IgD-negative memory B cell (primary cell): ENCODE data around the gene FXYD6. TPM values are rescaled to one million over a fixed set of nuclear protein-coding genes. Genes with fewer than 3 reads are reported as not detected.

Source experiments
- H3K27ac Mint-ChIP-seq, 3 donors: one replicate each; pipeline ENCODE4 v1.8.0; 2020 to 2022; ENCODE audit warnings: mild to moderate bottlenecking in 3 of 3, mixed read lengths in 3 of 3, moderate library complexity in 1 of 3
- H3K27me3 Mint-ChIP-seq: one replicate; pipeline ENCODE4 v1.8.0; 2021; ENCODE audit warnings: mixed read lengths
- H3K36me3 Mint-ChIP-seq: one replicate; pipeline ENCODE4 v1.8.0; 2020; ENCODE audit warnings: mild to moderate bottlenecking, mixed read lengths
- H3K4me1 Mint-ChIP-seq, 3 donors: one replicate each; pipeline ENCODE4 v1.8.0; 2020 to 2022; ENCODE audit warnings: mixed read lengths in 3 of 3, mild to moderate bottlenecking in 1 of 3
- H3K4me3 Mint-ChIP-seq, 4 donors: one replicate each; pipeline ENCODE4 v1.8.0; 2020 to 2022; ENCODE audit warnings: mild to moderate bottlenecking in 4 of 4, mixed read lengths in 4 of 4, moderate library complexity in 3 of 4
- H3K9me3 Mint-ChIP-seq, 3 donors: one replicate each; pipeline ENCODE4 v1.8.0; 2020 to 2021; ENCODE audit warnings: mixed read lengths in 3 of 3, mild to moderate bottlenecking in 1 of 3
- polyA plus RNA-seq: library from polyadenylated mRNA; unstranded; fragments of 300-500 nt; fragmentation: Illumina TruSeq; gene quantifications from one replicate; pipeline ENCODE4 v1.2.3, GENCODE V29; 2021

Gene FXYD6
- polyA plus RNA-seq, 1 donor from 2014 or later, result not detected

DNA sequence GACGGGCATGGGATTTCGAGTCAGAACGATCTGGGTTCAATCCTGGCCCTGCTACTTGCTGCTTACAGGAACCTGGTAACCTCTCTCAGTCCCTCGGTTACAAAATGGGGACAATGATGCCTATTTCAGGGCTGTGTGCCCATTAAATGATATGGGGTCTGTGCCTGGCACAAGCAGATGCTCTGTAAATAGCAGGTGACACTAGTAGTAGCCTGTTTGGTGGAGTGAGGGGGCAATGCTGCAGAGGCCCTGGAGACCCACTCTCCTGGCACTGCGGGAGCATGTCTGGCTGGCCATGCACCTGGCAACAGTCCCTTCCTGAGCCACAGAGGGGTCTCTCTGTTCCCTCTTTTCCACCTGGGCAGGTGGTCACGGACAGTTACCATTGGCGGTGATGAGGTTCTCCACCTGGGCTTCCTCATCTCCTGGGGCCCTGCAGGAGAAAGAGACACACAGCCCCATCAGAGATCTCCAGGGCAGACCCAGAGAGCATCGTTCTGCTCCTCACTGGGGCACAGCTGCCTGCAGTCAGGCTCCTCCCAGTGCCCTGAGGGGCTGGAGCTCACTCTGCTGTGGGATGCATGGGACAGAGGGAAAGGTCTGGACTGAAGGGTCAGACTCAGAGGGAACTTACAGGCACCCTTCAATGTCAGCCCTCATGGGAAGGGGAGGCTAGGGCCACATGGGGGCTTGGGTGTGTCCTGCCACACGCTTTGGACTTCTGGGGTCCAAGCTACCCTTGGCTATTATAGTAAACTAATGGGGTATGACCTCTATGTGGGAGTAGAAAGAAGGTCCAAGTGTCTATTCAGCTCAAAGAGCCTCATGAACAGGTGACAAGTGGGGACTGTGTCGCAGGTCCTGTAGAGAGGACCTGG is 36.3 kb downstream of the FXYD6 start:
- Mint-ChIP-seq H3K36me3 (no peaks in the 10 kb centered on the region), H3K27me3 (peaks cover 11% of the 10 kb centered on the region), H3K4me3 (peak overlapping the region in 1 of 4 donors; percentile 41), H3K9me3 (no peaks in the 10 kb centered on the region), H3K4me1 (no peaks in the 10 kb centered on the region), H3K27ac (no peak overlapping the region)

DNA sequence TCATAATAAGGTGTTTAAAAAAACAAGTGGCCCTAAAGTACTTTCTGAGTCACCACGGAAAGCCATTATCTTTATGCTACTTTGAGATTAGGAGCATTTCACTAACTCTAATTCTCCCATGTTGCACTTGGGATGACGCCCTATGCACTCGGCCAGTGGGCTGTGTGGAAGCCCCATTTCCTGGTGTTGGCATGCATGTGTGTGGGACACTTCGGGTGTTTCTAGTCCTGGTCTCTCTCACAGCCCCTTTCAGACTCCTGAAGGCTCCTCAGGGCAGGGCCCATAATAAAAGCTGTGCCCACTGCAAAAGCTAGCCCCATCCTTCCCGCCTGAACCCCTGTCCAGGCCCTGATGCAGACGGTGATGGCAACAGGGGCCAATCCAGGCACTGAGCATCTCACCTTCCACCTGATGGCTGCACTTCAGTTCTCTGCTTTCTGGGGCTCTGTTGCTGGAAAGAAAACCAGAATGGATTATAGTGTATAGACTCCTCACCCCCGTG is 37.0 kb downstream of the FXYD6 start:
- Mint-ChIP-seq H3K27me3 (peaks cover 11% of the 10 kb centered on the region), H3K9me3 (no peaks in the 10 kb centered on the region), H3K4me3 (no peak overlapping the region), H3K27ac (peak overlapping the region in 1 of 3 donors; percentile 53), H3K4me1 (peaks cover 0 to 2% (median 0%) of the 10 kb centered on the region in 3 donors), H3K36me3 (no peaks in the 10 kb centered on the region)

DNA sequence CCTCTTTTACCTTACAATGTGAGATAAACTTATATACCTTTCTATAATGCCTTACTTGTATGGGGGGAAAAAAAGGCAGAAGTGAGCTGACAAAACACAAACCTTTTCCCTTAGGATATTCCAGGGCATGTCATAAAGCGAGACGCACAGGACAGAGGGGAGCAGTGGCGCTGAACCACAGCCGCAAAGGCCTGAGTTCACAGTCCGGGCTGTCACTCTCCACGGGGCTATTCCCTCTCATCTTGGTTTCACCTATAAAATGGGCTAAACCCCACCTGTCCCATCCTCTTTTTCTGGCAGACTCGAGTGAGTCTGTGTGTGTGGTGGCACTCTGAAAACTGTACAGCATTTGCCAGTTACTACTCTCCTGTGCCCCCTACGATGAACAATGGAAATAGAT is 37.6 kb downstream of the FXYD6 start:
- Mint-ChIP-seq H3K27me3 (peaks cover 12% of the 10 kb centered on the region), H3K4me3 (no peak overlapping the region), H3K4me1 (peaks cover 0 to 2% (median 0%) of the 10 kb centered on the region in 3 donors), H3K9me3 (no peaks in the 10 kb centered on the region), H3K27ac (no peak overlapping the region), H3K36me3 (no peaks in the 10 kb centered on the region)

DNA sequence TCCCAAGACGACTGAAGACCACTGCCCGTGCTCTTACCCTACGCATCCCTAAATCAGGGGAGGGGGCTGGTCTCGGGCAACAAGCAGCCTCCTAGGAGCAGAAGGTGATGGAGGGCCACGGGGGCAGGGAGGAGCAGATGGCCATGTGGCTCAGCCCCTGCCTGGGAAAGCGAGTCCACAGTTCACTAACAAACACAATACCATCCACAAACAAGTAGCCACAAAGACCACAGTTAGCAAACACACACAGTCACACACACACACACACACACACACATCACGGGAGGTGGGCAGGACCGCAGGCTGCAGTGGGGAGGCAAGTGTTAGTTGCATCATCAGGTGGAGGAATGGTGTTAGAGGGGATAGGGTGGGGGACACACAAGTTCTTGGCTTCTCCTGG is 38.7 kb downstream of the FXYD6 start:
- H3K36me3 Mint-ChIP-seq, result no peaks in the 10 kb centered on the region
- H3K4me1 Mint-ChIP-seq, result peaks cover 0 to 2% (median 0%) of the 10 kb centered on the region in 3 donors
- no peak overlapping the region for H3K4me3 Mint-ChIP-seq
- H3K27ac Mint-ChIP-seq, result no peak overlapping the region
- peaks cover 14% of the 10 kb centered on the region for H3K27me3 Mint-ChIP-seq
- no peaks in the 10 kb centered on the region for H3K9me3 Mint-ChIP-seq

DNA sequence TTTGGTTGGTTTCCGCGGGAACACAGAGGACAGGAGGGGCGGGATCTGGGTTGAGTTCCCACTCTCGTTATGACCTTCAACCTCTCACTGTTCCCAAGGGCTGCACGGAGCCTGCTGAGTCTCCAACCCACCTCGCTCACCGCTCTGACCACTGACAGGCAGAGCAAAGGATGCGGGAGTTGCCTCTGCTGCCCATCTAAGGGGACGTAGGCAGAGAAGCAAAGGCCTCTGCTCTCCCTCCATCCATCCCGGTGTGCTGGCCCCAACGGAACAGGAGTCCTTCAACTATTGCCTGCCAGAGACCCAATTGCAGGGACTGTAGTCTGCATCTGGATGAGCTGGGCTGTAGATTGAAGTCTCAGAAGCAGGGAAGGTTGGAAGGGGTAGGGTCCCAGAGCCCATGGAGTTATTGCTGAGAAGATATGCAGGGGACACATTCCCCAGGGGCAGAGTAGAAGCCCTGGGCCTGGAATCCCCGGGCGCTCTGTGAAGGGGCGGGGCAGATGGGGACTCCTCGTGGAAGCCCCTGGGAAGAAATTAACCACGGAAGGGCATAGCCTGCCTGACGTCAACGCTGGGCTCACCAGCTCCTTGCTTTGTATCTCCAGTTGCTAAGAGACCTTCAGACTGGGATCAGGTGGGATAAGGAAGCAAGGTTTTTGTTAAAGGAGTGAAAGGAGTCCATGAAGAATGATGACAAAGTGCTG is 39.2 kb downstream of the FXYD6 start:
- Mint-ChIP-seq H3K36me3 (no peaks in the 10 kb centered on the region), H3K9me3 (no peaks in the 10 kb centered on the region), H3K27me3 (peaks cover 15% of the 10 kb centered on the region), H3K27ac (peak overlapping the region in 1 of 3 donors; percentile 50), H3K4me1 (peaks cover 0 to 4% (median 0%) of the 10 kb centered on the region in 3 donors), H3K4me3 (no peak overlapping the region)

DNA sequence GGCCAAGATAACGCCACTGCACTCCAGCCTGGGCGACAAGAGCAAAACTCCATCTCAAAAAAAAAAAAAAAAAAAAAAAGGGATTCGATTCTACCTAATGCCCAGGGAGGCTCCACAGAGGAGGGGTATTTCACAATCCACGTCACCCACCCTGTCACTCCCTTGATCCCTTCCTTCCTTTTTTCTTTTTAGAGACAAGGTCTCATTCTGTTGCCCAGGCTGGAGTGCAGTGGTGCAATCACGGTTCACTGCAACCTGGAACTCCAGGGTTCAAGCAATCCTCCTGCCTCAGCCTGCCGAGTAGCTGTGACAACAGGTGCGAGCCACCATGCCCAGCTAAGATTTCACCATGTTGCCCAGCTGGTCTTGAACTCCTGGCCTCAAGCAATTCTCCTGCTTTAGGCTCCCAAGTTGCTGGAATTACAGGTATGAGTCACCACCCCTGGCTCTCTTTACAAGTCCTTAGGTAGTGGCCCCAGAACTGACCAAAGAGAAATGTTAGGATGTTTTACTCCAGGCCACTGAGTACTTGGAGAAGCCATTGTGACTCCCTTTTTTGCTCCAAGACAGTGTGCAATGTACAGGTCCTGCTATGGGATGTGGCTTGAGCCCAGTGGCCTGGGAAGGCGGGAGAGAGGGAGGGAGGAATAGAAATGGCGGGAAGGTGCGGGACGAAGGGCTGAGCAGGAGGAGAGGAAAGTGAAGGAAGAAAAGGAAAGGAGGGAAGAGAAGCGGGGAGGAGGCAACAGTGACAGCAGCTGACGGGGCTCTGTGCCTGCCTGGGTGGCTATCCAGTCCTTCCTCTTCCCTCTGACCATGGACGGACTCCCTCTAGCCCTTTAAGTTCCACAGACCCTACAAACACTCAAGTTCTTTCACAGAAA is 40.1 kb downstream of the FXYD6 start:
- H3K27me3 Mint-ChIP-seq, result peaks cover 13% of the 10 kb centered on the region
- H3K9me3 Mint-ChIP-seq, result no peaks in the 10 kb centered on the region
- no peaks in the 10 kb centered on the region for H3K36me3 Mint-ChIP-seq
- peaks cover 0 to 4% (median 0%) of the 10 kb centered on the region in 3 donors for H3K4me1 Mint-ChIP-seq
- H3K4me3 Mint-ChIP-seq, result no peak overlapping the region
- H3K27ac Mint-ChIP-seq, result no peak overlapping the region

DNA sequence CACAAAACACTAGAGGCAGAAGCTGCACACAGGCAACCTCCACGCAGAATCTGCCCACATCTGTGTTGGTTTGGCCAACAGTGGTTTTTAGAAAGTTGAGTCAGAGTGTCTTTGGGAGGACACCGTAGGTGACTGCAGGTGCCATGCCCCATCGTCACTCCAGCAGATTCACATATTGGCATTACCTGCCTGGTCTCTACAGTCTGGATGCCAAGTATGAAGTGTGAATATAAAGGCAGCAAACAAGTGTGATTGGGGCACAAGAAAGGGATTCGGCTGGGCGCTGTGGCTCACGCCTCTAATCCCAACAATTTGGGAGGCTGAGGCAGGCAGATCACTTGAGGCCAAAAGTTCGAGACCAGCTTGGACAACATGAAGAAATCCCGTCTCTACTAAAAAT is 40.9 kb downstream of the FXYD6 start:
- H3K27ac Mint-ChIP-seq, result no peak overlapping the region
- H3K36me3 Mint-ChIP-seq, result no peaks in the 10 kb centered on the region
- H3K9me3 Mint-ChIP-seq, result no peaks in the 10 kb centered on the region
- no peak overlapping the region for H3K4me3 Mint-ChIP-seq
- peaks cover 0 to 4% (median 0%) of the 10 kb centered on the region in 3 donors for H3K4me1 Mint-ChIP-seq
- peaks cover 15% of the 10 kb centered on the region for H3K27me3 Mint-ChIP-seq

DNA sequence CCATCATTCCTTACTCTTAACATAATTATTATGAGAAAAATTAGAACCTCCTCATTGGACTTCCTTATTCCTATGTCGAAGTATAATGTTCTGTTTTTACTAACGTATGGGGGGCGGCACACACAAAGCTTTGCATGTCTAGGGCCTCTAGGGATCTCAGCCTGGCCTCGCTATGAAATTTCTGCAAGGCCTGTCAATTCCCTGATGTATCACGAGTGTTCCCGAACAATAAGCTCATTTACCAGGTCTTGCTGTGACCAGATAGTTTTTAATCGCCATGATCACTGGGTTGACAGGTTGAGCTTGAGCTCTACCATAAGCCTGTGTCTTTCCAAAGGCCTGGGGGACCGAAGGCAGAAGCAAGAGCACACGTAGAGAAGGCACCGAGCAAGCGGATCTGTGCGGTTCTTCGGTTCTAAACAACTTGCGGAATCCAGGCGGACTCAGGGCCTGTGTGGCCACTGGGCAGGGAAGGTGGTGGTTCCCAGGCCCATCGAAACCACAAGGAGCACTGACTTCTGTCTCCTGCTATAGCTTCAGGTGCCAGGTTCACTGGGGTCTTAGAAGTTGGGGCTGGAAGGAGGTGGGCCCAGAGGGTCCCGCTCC is 41.5 kb downstream of the FXYD6 start:
- Mint-ChIP-seq H3K27ac (no peak overlapping the region), H3K4me3 (no peak overlapping the region), H3K9me3 (peaks cover 0 to 2% (median 0%) of the 10 kb centered on the region in 3 donors), H3K4me1 (peaks cover 0 to 4% (median 0%) of the 10 kb centered on the region in 3 donors), H3K27me3 (peaks cover 19% of the 10 kb centered on the region), H3K36me3 (no peaks in the 10 kb centered on the region)

DNA sequence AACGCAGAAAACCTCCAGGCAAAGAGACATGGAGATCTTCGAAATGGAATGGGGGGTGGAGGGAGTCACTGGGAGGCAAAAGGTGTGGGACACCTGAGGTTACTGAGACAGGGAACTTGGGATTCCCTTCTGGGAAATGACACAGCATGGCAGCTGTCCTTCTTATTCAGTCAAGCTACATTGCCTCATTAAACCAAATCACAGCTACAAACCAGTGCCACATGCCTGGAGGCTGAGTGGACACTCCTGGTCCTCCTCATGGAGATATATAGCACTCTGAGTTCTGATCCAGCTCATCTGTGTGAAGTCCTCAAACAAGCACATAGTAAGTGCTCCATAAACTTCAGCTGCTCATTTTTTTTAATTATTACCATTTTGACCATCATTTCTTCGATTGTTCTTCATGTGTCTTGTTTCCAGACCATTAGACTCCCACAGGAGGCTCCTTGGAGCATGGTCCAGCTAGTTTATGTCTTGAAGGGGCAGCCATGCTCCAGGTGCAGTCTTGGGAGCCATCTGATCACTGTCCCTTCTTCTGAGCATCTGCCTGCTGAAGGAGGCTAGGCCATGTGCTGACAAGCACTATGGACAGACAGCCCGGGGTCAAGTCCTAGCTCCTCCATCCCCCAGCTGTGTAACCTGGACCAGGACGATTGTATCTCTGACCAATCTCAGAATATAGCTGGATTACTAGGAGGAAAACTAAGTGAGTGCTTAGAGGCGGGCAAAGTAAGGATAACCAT is 42.2 kb downstream of the FXYD6 start:
- H3K4me3 Mint-ChIP-seq, result no peak overlapping the region
- no peaks in the 10 kb centered on the region for H3K36me3 Mint-ChIP-seq
- H3K4me1 Mint-ChIP-seq, result peaks cover 0 to 4% (median 0%) of the 10 kb centered on the region in 3 donors
- H3K27me3 Mint-ChIP-seq, result peaks cover 19% of the 10 kb centered on the region
- peaks cover 0 to 2% (median 0%) of the 10 kb centered on the region in 3 donors for H3K9me3 Mint-ChIP-seq
- H3K27ac Mint-ChIP-seq, result no peak overlapping the region

DNA sequence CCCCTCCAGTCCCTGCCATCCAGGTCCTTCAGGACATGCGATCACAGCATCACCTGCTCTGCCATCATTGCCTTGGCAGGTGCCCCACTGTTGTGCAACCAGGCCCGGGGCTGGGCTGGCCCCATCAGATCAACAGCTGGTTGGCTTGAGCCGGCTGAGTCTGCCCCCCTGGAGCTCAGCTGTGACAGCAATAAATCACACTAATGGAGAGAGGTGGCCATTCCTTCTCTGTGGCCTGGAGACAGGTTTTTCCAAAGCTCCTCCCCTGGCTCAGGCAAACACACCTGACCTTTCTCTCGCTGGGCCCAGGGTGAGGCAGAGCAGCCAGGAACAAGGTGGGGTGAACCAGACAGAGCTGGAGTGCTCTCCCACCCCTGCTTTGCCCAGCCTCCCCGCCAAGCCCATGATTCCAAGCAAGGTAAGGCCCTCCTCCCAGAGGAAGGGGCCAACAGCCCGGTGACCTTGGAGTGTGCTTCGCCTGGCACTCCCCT is 43.0 kb downstream of the FXYD6 start:
- Mint-ChIP-seq H3K4me3 (no peak overlapping the region), H3K4me1 (peaks cover 0 to 4% (median 0%) of the 10 kb centered on the region in 3 donors), H3K9me3 (peaks cover 0 to 2% (median 0%) of the 10 kb centered on the region in 3 donors), H3K27me3 (peaks cover 19% of the 10 kb centered on the region), H3K36me3 (no peaks in the 10 kb centered on the region), H3K27ac (no peak overlapping the region)

DNA sequence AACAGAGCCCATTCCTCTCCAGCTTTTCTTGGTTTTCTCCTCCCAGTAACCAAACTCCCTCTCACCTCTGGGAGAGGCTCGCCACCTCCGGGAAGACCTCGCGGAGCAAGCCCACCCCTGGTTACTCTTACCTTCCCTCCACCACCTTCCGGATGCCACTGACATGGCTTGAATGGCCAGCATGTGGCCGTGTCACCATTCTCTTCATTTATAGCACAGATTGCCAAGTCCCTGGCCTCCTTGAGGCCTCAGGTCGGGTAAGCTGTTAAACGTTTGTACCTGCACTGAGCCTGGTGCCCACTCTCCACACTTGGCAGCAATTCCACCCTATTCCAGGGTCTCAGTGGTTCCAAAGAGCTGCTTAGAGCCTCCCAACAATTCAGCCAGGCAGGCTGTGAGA is 43.9 kb downstream of the FXYD6 start:
- Mint-ChIP-seq H3K36me3 (no peaks in the 10 kb centered on the region), H3K27me3 (peaks cover 25% of the 10 kb centered on the region), H3K9me3 (peaks cover 0 to 2% (median 0%) of the 10 kb centered on the region in 3 donors), H3K27ac (no peak overlapping the region), H3K4me1 (peaks cover 4% of the 10 kb centered on the region in 3 donors), H3K4me3 (no peak overlapping the region)

DNA sequence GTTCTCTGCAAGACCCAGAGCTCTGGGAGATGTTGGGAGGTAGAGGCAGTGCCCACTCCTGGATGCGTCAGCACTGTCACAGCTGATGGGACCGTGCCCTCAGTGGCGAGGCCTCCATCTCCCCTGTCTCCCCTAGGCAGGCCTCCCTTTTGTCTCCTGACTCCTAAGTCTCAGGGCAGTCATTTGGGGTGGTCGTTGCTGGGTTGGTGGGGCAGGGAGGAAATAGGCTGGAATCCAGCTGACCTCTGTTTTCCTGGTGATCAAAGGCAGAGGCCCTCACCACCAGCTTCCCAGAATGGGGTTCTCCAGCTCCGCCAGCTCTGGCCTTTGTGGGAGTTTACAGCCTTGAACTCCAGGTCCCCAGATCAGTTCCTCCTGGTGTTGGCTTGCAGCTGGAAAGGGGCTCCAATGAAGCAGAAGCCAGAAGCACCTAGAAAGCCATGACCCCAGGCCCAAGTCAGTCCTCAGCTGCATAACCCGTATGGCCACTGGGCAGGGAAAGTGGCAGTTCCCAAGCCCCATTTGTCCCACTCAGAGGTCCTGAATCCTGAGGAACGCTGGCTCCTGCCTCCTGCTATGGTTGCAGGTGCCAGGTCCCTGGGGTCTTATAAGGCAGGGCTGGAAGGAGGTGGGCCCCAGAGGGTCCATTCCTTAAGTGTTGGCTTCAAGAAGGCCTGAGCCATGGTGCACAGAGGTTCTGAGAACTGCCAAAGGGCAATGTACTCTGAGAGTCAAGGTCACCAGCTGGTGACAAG is 44.6 kb downstream of the FXYD6 start:
- Mint-ChIP-seq H3K4me3 (no peak overlapping the region), H3K4me1 (peaks cover 4 to 5% (median 5%) of the 10 kb centered on the region in 3 donors), H3K27me3 (peaks cover 22% of the 10 kb centered on the region), H3K9me3 (peaks cover 0 to 2% (median 0%) of the 10 kb centered on the region in 3 donors), H3K27ac (no peak overlapping the region), H3K36me3 (no peaks in the 10 kb centered on the region)
